Sciatic nerve (tissue), 2 donors: Measurements from ENCODE around the gene CIAO2B. TPM values are rescaled to one million over a fixed set of nuclear protein-coding genes. Genes with fewer than 3 reads are reported as not detected.

Source experiments
- ATAC-seq: fragments of 200-7000 bp; cut with Tn5 transposase; one replicate; pipeline ENCODE4 v1.9.1; 2020; ENCODE audit warnings: mild to moderate bottlenecking, moderate library complexity
- DNase-seq: peaks from one replicate; pipeline ENCODE4 v3.0.0-alpha.2; 2020; ENCODE audit warnings: low spot score
- intact Hi-C: fragments of 100-400 bp; cut with DNase I; formaldehyde crosslinking; loops from one replicate; pipeline ENCODE4 v1.14.2; 2022
- total RNA-seq: library from RNA; stranded (reverse); fragmentation: NEBNext Ultra II Directional; extraction: Animal tissue kit (Norgen Biotek cat#: 25700); gene quantifications from one replicate; pipeline ENCODE4 v1.2.1, GENCODE V29; 2021
- donor health status: DM: no; HTN: no; CAD: no.
- donor health status: DM: no; HTN: no; CAD: no.

Gene CIAO2B
- total RNA-seq, 1 donor from 2014 or later: 69.7 TPM

DNA sequence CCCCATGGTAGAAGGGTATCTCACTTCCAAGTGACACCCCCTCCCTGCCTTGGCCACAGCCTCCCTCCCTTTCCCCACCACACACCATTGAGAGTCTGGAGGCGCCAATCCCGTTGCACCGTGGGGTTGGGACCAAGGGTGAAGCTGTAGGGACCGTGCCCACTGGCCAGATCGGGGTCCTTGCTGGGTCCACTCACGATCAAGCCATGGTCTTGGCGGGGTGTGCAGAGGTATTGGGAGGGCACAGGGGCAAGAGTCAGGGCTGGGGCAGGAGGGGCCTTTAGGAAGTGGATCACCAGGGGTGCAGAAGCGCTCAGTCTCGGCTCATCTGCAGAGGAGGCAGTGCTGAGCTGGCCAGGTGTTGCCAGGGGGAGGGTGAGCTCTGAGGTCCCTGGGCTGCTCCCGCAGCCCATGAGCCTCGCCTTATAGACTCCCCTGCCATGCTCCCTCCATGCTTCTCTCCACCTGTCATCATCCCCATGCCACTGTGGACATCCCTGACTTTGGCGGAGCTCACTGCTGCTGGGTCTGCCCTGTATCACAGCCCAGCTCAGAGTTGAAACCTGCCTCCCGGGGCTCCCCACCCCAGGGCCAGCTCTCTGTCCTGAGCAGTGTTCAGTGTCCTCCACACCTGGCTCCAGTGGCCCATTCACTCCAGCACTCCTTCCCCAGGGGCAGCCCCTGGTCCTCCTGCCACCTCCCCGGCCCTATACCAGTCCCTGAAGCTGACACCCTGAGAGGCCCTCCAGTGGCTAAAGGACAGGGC is 23.8 kb downstream of the CIAO2B start:
- DNase-seq (no peak), ATAC-seq (no peak)
- intact Hi-C loops: no loop called here

DNA sequence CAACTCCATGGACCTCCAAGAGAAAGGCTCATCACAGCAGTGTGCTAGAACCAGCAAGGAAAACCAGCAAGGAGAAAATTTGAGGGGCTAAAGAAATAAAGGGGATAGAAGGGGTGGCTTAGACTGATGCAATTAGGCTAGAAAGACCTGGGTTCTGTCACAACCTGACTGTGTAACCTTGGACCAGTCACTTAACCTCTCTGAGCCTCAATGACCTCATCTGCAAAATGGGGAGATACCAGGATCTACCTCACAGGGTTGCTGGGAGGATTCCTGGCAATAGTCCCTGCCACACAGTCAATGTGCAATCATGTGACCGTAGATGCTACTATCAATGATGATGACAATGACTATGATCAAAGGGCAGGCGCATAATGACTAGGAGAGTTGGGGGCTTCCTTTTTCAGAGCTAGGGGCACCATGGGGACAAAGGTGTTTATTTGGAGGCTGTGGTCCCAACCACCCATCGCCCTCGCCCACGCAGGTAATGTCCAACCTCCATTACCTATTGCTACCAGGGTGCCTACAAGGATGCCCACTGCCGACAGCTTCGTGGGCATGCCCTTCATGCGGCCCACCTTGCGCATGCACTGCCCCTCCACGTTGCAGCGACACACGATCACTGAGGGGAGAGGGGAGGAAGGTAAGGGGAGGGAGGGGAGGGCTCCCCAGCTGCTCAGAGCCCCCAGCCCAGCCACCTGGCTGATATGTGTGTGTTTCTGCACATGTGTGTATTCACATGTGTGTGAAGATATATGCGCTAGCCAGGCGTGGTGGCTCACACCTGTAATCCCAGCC is 25.2 kb downstream of the CIAO2B start:
- ATAC-seq (no peak), DNase-seq (no peak)
- intact Hi-C loops: no loop called here

GRCh38 chr16:66908116-66908515 is 26.1 kb downstream of the CIAO2B start:
- DNase-seq: no peak
- no peak for ATAC-seq
- intact Hi-C loops: no loop called here

- no peak for DNase-seq
- ATAC-seq: no peak
- intact Hi-C loops: no loop called here
Measured at GRCh38 chr16:66906916-66907836, 27.0 kb downstream of the CIAO2B start.

DNA sequence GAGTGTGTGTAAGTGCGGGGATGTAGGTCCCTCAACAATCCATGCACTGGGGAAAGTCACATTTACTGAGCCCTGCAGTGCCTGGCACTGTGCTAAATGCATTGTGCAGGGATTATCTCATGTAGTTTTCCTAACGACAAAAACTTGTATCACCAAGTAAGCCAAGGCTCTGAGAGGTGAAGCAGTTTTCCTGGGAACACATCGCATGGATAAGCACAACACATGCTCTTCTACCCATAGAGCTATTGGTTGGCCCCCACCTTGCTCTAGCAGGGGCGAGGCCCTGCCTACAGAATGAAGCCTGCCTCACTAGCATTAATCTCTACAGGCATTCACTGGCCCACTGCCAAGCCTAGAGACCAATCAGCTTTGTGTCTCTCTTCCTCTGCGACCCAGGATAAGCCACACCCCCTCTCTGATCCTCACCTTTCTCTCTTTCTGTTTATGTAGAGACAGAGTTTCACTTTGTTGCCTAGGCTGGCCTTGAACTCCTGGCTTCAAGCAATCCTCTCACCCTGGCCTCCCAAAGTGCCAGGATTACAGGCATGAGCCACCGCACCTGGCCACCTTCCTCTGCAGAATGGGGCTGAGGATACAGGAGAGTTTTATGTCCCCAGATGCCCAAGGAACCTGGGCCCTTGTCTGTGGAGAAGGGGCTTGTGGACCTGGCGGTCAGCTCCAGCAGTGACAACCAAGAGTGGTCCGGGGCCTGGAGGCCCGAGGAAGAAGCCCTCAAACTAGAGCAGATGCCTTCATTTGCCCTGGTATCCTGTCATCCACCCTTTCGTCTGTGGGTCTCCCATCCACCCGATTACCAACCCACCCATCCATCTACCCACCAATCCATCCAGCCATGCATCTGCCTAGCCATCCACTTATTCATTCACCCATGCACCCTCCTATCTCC is 28.3 kb downstream of the CIAO2B start:
- DNase-seq: no peak
- intact Hi-C loops: no loop called here
- no peak for ATAC-seq

GRCh38 chr16:66904846-66905632 is 29.2 kb downstream of the CIAO2B start:
- intact Hi-C loops: no loop called here
- ATAC-seq: no peak
- DNase-seq: no peak

DNA sequence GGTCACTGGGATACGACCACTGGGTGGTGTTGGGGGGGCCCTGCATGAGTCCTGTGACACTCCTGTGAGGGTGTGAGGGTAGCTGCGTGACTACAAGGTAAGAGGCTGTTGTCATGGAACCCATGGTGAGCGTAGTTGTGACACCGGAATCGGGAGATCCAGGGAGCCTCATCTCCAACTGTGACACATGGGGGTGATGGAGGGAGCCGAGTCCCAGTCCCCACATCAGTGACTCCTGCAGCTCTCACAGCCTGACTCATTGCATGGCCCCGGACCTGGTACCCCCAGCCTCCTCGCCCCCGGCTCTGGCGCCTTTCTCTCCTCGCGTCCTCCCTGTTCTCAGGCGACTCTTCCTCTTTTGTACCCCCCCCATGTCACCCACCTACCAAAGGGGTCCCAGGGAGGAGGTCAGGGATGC is 29.8 kb downstream of the CIAO2B start:
- DNase-seq: no peak
- intact Hi-C loops: no loop called here
- ATAC-seq: no peak

DNA sequence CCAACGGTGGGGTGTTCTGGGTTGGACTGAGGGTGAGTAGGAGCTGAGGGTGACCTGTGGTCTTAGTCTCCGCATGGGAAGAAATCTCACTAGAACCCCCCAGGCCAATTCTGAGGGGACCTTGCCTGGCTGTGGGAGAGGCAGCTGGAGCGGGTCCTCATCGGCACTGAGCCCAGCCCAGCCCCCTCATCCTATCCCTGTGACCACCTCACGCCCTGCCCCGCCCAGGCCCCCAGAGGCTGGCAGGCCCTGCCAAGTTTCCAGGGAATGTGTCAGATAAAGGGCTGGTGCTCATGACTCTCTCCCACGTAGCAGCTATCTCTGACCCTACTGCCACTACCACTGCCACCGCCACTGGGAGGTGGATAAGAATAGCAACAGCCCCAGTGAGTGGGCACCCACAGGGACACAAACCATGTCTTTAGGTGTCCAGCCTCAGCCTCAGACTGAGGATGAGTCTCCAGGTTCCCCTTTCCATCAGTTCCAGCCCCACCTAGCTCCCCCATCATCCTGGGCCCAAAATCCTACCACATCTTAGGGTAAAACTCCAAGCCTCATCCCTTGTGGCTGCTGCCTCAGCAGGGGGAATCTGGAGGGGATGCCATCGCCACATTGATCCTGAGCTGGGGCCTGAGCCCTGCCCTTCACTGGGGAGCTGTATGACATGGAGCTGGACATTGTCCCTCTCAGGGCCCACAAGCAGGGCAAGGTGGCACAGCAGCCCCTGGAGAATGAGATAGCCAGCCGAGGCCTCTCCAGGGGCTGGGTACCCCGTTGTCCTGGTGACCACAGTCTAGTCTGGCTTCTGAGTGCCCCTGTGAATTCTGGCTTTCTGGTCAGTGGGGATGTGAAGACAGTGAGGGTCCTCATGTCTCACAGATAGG is 30.4 kb downstream of the CIAO2B start:
- intact Hi-C loops: no loop called here

DNA sequence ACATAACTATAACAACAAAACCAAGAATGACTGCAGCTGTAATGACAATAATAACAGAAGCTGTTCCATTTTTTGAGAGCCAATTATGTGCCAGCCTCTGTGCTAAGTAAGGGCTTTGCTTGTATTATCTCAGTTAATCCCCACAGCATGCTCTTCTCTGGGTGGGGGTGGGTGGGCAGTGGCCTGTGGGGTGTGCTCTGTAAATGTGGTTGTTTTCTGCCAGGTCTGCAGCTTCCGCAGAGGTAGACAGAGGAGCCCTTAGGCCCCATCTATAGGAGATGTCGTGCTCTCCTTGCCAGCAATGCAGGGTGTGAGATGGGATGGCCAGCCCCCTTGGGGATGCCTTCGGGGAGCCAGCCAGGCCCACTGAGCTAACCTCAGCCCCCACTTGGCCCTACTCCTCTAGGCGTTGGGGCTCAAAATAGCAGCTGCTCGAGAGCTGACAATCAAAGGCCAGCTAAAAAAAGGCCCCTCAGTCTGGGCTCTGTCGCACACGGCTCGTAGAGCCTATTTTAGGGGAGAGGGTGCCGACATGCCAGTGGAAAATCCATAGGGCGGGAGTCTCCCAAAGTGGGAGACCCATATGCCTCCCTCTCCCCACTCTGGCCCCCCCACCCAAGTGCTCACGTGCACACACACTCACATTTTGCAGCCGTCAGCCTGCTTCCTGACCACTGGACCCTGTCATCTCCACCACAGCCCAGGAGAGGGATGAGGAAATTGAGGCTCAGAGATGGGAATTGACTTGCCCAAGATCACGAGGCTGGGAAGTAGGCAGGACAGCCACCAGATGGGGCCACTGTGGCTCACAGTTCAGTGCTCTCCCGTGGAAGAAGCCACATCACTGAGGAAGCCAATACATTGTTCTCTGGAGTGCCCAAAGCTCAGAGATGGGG is 31.3 kb downstream of the CIAO2B start:
- DNase-seq (no peak), ATAC-seq (no peak)
- intact Hi-C loops: no loop called here

More for the DNA sequence above, 30.4 kb downstream of the CIAO2B start:
- ATAC-seq (no peak), DNase-seq (no peak)

- DNase-seq: no peak
- intact Hi-C loops: no loop called here
- ATAC-seq: no peak
Measured at GRCh38 chr16:66901626-66902025, 32.6 kb downstream of the CIAO2B start.

DNA sequence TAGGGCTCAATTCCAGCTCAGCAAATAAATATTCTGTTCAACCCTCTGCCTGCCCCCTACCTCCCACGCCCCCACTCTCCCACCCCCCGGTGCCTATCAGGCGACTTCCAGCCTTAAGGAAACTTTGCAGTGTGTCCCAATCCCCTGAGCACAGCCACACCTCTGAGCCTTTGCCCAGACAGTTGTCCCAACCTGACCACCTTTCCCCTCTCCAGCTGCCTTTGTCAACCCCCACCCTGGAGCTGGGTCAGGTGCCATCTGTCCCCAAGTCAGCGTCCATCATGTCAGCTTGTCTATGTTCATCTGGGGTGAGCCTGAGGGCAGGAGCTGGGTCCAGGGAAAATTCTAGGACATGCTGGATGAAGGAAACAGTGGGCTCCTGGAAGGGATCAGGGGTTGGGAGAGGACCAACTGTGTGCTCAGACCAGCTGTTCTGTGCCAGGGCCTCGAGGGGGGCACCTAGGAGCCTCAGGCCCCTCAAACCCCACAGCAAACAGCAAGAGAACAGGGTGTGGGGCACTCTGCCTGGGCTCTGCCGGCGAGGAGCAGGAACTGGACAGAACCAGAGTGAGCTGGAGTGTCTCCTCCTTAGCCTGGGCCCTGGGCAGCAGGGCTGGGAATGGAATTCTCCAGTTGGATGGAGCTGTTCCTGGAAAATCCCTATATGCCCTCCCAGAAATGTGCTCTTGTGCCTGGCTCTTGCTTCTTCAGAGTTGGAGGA is 33.3 kb downstream of the CIAO2B start:
- intact Hi-C loops: no loop called here
- ATAC-seq: peak; percentile 75
- DNase-seq: no peak

DNA sequence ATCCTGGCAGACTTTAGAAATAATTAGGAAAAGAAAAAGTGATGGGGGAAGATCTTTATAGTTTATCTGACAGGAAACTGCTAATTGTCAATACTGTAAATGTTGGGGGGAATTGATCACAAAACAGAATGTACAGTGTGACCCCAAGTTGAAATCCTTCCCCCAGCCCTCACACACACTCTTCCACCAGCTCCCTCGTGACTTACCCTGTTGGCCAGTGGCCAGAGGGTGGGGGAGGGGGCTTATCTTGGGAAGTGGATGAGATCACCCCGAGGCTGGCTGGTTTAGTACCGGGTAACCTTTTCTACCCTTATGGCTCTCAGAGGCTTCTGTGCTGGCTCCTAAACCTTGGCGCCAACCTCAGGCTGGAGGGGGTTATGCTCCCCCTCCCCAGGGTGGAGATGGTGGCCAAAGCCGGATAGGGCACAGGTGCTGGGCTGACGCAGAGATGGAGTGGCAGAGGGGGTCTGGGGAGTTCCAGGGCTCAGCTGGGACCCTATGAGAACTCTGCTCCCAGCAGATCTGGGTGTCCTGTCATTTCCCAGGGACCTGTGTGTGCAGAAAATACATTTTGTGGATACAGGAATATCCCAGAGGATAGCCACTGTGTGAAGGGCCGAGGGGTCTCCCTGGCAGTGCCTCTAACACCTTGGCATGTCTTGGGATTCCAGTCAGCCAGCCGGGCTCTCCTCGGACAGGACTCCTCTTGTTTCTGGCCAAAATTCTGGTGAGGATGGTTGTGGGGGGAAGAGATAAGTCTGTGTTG is 34.1 kb downstream of the CIAO2B start:
- peak; percentile 64 for ATAC-seq
- DNase-seq: peak; percentile 86
- intact Hi-C loops: no loop called here

DNA sequence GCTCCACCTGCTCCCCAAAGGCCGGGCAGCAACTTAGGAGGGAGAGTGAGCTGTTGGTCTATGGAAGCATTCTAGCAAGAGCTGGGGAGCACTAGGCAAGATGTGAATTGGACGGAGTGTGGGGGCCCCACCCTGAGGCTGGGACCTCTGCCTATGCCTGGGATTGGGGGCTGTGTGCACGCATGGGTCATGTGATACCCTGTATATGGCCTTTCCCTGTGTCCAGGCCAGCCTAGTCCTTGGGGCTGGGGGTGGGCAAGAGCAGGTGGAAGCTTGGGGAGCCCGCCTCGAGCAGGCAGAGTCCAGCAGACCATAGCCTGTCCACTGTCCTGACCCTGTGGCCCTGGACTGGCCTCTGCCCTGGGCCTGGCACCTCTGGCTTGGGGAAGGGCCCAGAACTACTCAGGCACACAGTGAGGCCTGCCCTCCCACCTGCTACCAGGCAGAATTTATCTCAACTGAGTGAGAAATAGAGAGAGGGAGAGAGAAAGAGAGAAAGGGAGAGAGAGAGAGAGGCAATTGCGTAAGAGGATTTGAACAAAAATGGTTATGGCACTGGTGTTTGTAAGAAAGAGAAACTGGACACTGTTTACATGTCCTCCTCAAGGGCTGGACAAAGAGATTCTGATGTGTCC is 34.8 kb downstream of the CIAO2B start:
- ATAC-seq (peak; percentile 54), DNase-seq (no peak)
- intact Hi-C loops: no loop called here

DNA sequence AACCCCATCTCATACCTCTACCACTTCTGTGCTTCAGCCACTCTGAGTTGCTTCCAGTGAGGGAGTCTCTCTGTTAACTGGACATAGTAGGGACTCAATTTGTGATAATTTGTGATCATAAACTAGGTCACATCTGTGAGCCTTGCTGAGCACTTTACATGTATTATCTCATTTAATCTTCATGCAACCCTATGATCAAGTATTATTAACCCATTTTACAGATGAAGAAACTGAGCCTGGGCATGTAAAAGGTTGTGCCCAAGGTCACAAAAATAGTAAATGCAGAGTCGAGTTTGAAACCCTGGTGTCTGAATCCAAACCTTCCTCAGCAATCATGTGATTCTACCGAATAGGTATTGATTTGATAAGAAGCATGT is 35.3 kb downstream of the CIAO2B start:
- intact Hi-C loops: no loop called here
- no peak for DNase-seq
- ATAC-seq: no peak
